HFFc6 (cell line): Measurements from ENCODE around the gene PECR. TPM values are rescaled to one million over a fixed set of nuclear protein-coding genes. Genes with fewer than 3 reads are reported as not detected.

ENCODE experiments used
- DNase-seq: peaks from one replicate; pipeline ENCODE4 v3.0.0-alpha.2; 2018
- H3K27ac Mint-ChIP-seq: 2 replicates; pipeline ENCODE4 v1.8.0; 2020; ENCODE audit warnings: mild to moderate bottlenecking, mixed read lengths
- H3K27me3 Mint-ChIP-seq: 2 replicates; pipeline ENCODE4 v1.8.0; 2021; ENCODE audit warnings: mild to moderate bottlenecking, moderate library complexity, mixed read lengths; ENCODE audit not compliant: insufficient read depth
- H3K36me3 Mint-ChIP-seq: 2 replicates; pipeline ENCODE4 v1.8.0; 2021; ENCODE audit warnings: low read depth, mixed read lengths
- H3K4me1 Mint-ChIP-seq: 2 replicates; pipeline ENCODE4 v1.8.0; 2020; ENCODE audit warnings: low read depth, mixed read lengths
- H3K4me3 Mint-ChIP-seq: 2 replicates; pipeline ENCODE4 v1.8.0; 2020; ENCODE audit warnings: mild to moderate bottlenecking, moderate library complexity, mixed read lengths
- H3K9me3 Mint-ChIP-seq: 2 replicates; pipeline ENCODE4 v1.8.0; 2020; ENCODE audit warnings: mild to moderate bottlenecking, mixed read lengths
- total RNA-seq, 6 experiments: library from RNA; stranded (reverse); fragmentation: NEBNext Ultra II Directional; extraction: Animal tissue kit (Norgen Biotek cat#: 25700); gene quantifications; 2 replicates in 1 of 6; 3 replicates in 5 of 6; pipeline ENCODE4 v1.2.3, GENCODE V29; 2021
- TF ChIP-seq, protein P1 (sequence below): fragments of 200-600 bp; sonication (generic); IDR thresholded peaks from 2 replicates; pipeline ENCODE4 v1.5.0; 2021; ENCODE audit warnings: antibody characterized with exemption, mild to moderate bottlenecking

PECR gene
- total RNA-seq, 6 experiments from 2014 or later, result 4.9 to 7.5 (median 6.4) TPM

GRCh38 chr2:216104691-216105090, 23.1 kb upstream of the PECR start:
- no peak for DNase-seq
- Mint-ChIP-seq H3K27ac (no peak overlapping the region), H3K9me3 (no peaks in the 10 kb centered on the region), H3K4me3 (no peak overlapping the region), H3K27me3 (peaks cover 17% of the 10 kb centered on the region), H3K36me3 (peaks cover 5% of the 10 kb centered on the region; the same call in 1 of the 2 replicates), H3K4me1 (peaks cover 12% of the 10 kb centered on the region)
- TF ChIP-seq, protein P1, sequence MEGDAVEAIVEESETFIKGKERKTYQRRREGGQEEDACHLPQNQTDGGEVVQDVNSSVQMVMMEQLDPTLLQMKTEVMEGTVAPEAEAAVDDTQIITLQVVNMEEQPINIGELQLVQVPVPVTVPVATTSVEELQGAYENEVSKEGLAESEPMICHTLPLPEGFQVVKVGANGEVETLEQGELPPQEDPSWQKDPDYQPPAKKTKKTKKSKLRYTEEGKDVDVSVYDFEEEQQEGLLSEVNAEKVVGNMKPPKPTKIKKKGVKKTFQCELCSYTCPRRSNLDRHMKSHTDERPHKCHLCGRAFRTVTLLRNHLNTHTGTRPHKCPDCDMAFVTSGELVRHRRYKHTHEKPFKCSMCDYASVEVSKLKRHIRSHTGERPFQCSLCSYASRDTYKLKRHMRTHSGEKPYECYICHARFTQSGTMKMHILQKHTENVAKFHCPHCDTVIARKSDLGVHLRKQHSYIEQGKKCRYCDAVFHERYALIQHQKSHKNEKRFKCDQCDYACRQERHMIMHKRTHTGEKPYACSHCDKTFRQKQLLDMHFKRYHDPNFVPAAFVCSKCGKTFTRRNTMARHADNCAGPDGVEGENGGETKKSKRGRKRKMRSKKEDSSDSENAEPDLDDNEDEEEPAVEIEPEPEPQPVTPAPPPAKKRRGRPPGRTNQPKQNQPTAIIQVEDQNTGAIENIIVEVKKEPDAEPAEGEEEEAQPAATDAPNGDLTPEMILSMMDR, result no peak

DNA sequence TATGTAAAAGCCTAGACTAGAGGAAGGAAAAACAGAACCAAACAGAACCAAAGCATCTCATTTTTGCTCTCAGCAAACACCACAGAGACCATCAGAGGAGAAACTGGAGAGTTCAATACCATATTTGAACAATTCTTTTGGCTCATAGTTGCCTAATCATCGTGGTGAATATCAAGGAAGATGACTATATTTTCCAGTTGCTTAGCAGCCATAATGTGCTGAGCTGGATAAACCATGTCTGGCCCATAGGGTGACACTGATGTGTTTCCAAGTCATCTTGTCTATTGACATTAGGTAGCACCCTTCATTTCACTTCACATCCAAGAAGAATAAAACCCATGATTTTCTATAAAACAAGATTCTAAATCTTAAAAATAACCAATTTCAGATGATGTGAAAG, 21.6 kb upstream of the PECR start:
- Mint-ChIP-seq H3K36me3 (no peaks in the 10 kb centered on the region), H3K27ac (no peak overlapping the region), H3K4me3 (no peak overlapping the region), H3K9me3 (no peaks in the 10 kb centered on the region), H3K4me1 (peaks cover 2% of the 10 kb centered on the region; the same call in 1 of the 2 replicates), H3K27me3 (peaks cover 19% of the 10 kb centered on the region)
- no peak for DNase-seq
- TF ChIP-seq, protein P1, result no peak

DNA sequence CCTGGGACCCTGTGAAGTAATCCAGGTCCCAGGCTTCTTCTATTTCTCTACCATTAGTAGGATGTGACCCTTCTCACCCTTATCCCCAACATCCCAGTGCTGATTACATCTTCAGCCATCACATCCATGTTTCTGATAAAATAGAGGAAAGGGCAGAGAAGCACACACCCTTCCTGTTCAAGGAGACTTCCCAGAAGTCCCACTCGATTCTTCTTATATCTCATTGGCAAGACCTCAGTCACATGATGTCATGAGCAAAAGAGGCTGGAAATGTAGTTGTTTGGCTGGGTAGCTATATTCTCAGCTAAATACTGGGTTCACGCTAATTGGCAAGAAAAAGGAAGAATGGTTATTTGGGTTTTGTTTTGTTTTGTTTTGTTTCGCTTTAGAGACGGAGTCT, 19.5 kb upstream of the PECR start:
- no peaks in the 10 kb centered on the region for H3K4me1 Mint-ChIP-seq
- no peak overlapping the region for H3K27ac Mint-ChIP-seq
- no peaks in the 10 kb centered on the region for H3K36me3 Mint-ChIP-seq
- H3K9me3 Mint-ChIP-seq, result no peaks in the 10 kb centered on the region
- DNase-seq, result no peak
- H3K27me3 Mint-ChIP-seq, result peaks cover 19% of the 10 kb centered on the region
- TF ChIP-seq, protein P1, result no peak
- H3K4me3 Mint-ChIP-seq, result no peak overlapping the region; the same call in 1 of the 2 replicates

- Mint-ChIP-seq H3K9me3 (no peaks in the 10 kb centered on the region), H3K27ac (no peak overlapping the region), H3K27me3 (peaks cover 25% of the 10 kb centered on the region), H3K36me3 (no peaks in the 10 kb centered on the region), H3K4me3 (no peak overlapping the region), H3K4me1 (no peaks in the 10 kb centered on the region)
- DNase-seq, result no peak
- TF ChIP-seq, protein P1, result no peak
Observed at GRCh38 chr2:216098421-216099334, 17.1 kb upstream of the PECR start.

- Mint-ChIP-seq H3K27ac (no peak overlapping the region), H3K9me3 (peaks cover 6% of the 10 kb centered on the region; the same call in 1 of the 2 replicates), H3K27me3 (peaks cover 31% of the 10 kb centered on the region; the same call in 1 of the 2 replicates), H3K4me3 (no peak overlapping the region), H3K36me3 (peaks cover 5% of the 10 kb centered on the region; the same call in 1 of the 2 replicates), H3K4me1 (peaks cover 11% of the 10 kb centered on the region)
- TF ChIP-seq, protein P1, result no peak
- DNase-seq, result no peak
Observed at GRCh38 chr2:216094701-216095100, 13.1 kb upstream of the PECR start.
